PC-9 (cell line): Measurements from ENCODE around the gene ROGDI. TPM values are rescaled to one million over a fixed set of nuclear protein-coding genes. Genes with fewer than 3 reads are reported as not detected.

Experiments used
- BruUV-seq: library from RNA; stranded (reverse); fragments of 400-500 nt; replicated peaks from 2 replicates; lab custom pipeline; 2021; lab: Mats Ljungman, UMichigan
- CTCF ChIA-PET: fragments of 300-600 bp; sonication (Branson Sonifier 250); formaldehyde crosslinking; loops from one replicate; lab custom pipeline; 2022; ENCODE audit warnings: antibody characterized with exemption; lab: Charles Lee
- POLR2A ChIA-PET: fragments of 300-600 bp; sonication (Branson Sonifier 250); formaldehyde crosslinking; loops from one replicate; lab custom pipeline; 2022; ENCODE audit warnings: antibody characterized with exemption; ENCODE audit not compliant: unreplicated experiment; lab: Charles Lee
- DNase-seq, 2 experiments: peaks; one replicate each; pipeline versions ENCODE4 v3.0.0 to v3.0.0-alpha.2; 2015 to 2022; ENCODE audit warnings: mixed read lengths in 1 of 2
- H2AFZ ChIP-seq: fragments of 200-600 bp; sonication (generic); 2 replicates; pipeline ENCODE4 v1.8.1; 2017; ENCODE audit warnings: antibody characterized with exemption
- H3F3A ChIP-seq: fragments of 200-600 bp; sonication (generic); 2 replicates; pipeline ENCODE4 v1.8.1; 2017; ENCODE audit warnings: antibody characterized with exemption, mild to moderate bottlenecking, low read depth; ENCODE audit not compliant: insufficient read depth
- H3K27ac ChIP-seq: fragments of 200-600 bp; sonication (generic); 2 replicates; pipeline ENCODE4 v1.6.1; 2016; ENCODE audit warnings: mixed run types
- H3K27me3 ChIP-seq: fragments of 200-600 bp; sonication (generic); 2 replicates; pipeline ENCODE4 v1.6.1; 2016; ENCODE audit warnings: low read depth, mixed run types; ENCODE audit not compliant: insufficient read depth
- H3K36me3 ChIP-seq: fragments of 200-600 bp; sonication (generic); 2 replicates; pipeline ENCODE4 v1.6.1; 2016; ENCODE audit warnings: low read depth, mixed run types
- H3K4me1 ChIP-seq: fragments of 200-600 bp; sonication (generic); replicated peaks from 2 replicates; pipeline ENCODE4 v1.6.1; 2016; ENCODE audit warnings: mixed run types; ENCODE audit not compliant: insufficient read depth
- H3K4me2 ChIP-seq: fragments of 200-600 bp; sonication (generic); 2 replicates; pipeline ENCODE4 v1.6.1; 2017; ENCODE audit warnings: mixed run types
- H3K4me3 ChIP-seq: fragments of 200-600 bp; sonication (generic); 2 replicates; pipeline ENCODE4 v1.6.1; 2016; ENCODE audit warnings: mixed run types
- H3K79me2 ChIP-seq: fragments of 200-600 bp; sonication (generic); 2 replicates; pipeline ENCODE4 v1.6.1; 2017; ENCODE audit warnings: low read depth, mixed run types
- H3K9me2 ChIP-seq: fragments of 200-600 bp; sonication (generic); 2 replicates; pipeline ENCODE4 v1.8.1; 2017; ENCODE audit warnings: mild to moderate bottlenecking; ENCODE audit not compliant: insufficient read depth
- H3K9me3 ChIP-seq: fragments of 200-600 bp; sonication (generic); 2 replicates; pipeline ENCODE4 v1.8.1; 2016; ENCODE audit warnings: low read depth; ENCODE audit not compliant: insufficient read depth
- H4K20me1 ChIP-seq: fragments of 200-600 bp; sonication (generic); 2 replicates; pipeline ENCODE4 v1.8.1; 2017; ENCODE audit not compliant: insufficient read depth
- EZH2 ChIP-seq: fragments of 200-600 bp; sonication (generic); IDR thresholded peaks from 2 replicates; pipeline ENCODE4 v1.8.0; 2017; ENCODE audit warnings: antibody characterized with exemption, low read depth
- intact Hi-C: fragments of 100-400 bp; cut with micrococcal nuclease; formaldehyde crosslinking; loops from one replicate; pipeline ENCODE4 v1.10.0; 2022; ENCODE audit not compliant: unreplicated experiment
- total RNA-seq: library from RNA; stranded (reverse); gene quantifications from 2 replicates; pipeline ENCODE4 v1.2.3, GENCODE V29; 2021
- TF ChIP-seq, protein P1 (sequence below): fragments of 200-600 bp; sonication (generic); conservative IDR thresholded peaks from 2 replicates; pipeline ENCODE4 v1.6.1; 2017; ENCODE audit warnings: mixed run types, antibody characterized with exemption, mild to moderate bottlenecking, moderate library complexity

ROGDI gene
- total RNA-seq, 1 experiment from 2014 or later, result 40.8 TPM

DNA sequence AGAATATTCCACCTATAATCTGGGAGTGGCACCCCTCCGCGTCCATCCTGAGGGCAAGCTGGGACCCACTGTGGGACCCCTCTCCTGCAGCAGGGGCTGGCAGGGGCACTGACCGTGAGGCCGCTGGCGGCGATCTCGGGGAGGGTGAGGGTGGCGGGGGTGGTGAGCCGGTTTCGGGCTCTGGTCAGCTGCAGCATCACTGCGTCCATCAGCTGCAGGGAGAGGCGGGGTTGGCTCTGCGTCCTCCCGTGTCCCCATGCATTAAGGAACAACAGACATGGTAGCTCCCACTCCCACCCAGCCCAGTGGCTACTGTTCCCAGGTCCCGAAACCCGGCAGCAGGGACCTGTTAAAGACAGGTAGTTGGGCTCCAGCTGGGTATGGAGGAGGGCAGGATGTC is 4.0 kb downstream of the ROGDI start:
- no peak for DNase-seq
- no peak for TF ChIP-seq EZH2
- TF ChIP-seq, protein P1, sequence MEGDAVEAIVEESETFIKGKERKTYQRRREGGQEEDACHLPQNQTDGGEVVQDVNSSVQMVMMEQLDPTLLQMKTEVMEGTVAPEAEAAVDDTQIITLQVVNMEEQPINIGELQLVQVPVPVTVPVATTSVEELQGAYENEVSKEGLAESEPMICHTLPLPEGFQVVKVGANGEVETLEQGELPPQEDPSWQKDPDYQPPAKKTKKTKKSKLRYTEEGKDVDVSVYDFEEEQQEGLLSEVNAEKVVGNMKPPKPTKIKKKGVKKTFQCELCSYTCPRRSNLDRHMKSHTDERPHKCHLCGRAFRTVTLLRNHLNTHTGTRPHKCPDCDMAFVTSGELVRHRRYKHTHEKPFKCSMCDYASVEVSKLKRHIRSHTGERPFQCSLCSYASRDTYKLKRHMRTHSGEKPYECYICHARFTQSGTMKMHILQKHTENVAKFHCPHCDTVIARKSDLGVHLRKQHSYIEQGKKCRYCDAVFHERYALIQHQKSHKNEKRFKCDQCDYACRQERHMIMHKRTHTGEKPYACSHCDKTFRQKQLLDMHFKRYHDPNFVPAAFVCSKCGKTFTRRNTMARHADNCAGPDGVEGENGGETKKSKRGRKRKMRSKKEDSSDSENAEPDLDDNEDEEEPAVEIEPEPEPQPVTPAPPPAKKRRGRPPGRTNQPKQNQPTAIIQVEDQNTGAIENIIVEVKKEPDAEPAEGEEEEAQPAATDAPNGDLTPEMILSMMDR, result no peak
- intact Hi-C loops, result no loop called here
- BruUV-seq, result no TSS peak
- Histone ChIP-seq H3K36me3 (no peaks in the 10 kb centered on the region; the same call in 1 of the 2 replicates), H3K79me2 (peaks cover 25% of the 10 kb centered on the region), H4K20me1 (no peaks in the 10 kb centered on the region), H3K4me1 (peaks cover 31% of the 10 kb centered on the region), H3K4me2 (no peak overlapping the region), H3K9me3 (no peaks in the 10 kb centered on the region), H3F3A (peaks cover 25% of the 10 kb centered on the region), H3K4me3 (no peak overlapping the region), H3K9me2 (no peaks in the 10 kb centered on the region), H2AFZ (no peak overlapping the region), H3K27ac (no peak overlapping the region), H3K27me3 (no peaks in the 10 kb centered on the region)
- CTCF ChIA-PET, result no interaction called here
- POLR2A ChIA-PET, result interaction anchor here (0.6 kb wide), 2 partner anchors 10 to 64 kb away, joined by 3 to 4 read pairs; partner anchors contain the start of gene DNAAF8

DNA sequence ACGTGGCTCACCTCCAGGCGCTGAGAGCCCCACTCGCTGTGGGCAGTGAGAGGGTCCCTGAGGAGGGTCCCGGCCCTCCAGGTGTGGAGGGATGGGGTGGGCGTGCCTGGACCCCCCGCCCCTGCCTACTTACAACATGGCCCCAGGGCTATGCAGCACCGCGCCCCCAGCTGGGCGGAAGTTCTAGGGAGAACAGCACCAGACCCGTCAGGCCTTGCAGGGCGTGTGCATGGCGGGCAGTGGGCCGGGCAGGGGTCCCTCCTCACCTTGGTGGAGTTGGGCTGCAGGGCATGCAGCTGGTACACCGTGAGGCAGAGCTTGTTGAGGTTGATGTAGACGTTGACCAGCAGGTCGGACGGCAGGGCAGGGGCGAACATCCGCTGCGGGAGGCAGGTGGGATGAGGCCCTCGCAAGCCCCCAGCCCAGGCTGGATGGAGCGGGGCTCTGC is 4.6 kb downstream of the ROGDI start:
- H3K27me3 ChIP-seq, result no peaks in the 10 kb centered on the region
- ChIA-PET POLR2A (no interaction called here), CTCF (no interaction called here)
- peaks cover 25% of the 10 kb centered on the region for H3K79me2 ChIP-seq
- DNase-seq, result no peak
- peaks cover 23% of the 10 kb centered on the region for H3F3A ChIP-seq
- H2AFZ ChIP-seq, result no peak overlapping the region
- intact Hi-C loops, result no loop called here
- H3K36me3 ChIP-seq, result no peaks in the 10 kb centered on the region; the same call in 1 of the 2 replicates
- H3K4me1 ChIP-seq, result peaks cover 27% of the 10 kb centered on the region
- H3K4me2 ChIP-seq, result no peak overlapping the region
- H3K9me3 ChIP-seq, result no peaks in the 10 kb centered on the region
- no peaks in the 10 kb centered on the region for H4K20me1 ChIP-seq
- H3K4me3 ChIP-seq, result no peak overlapping the region
- BruUV-seq, result no TSS peak
- no peaks in the 10 kb centered on the region for H3K9me2 ChIP-seq
- no peak overlapping the region for H3K27ac ChIP-seq
- no peak for TF ChIP-seq EZH2
- TF ChIP-seq, protein P1, result no peak

DNA sequence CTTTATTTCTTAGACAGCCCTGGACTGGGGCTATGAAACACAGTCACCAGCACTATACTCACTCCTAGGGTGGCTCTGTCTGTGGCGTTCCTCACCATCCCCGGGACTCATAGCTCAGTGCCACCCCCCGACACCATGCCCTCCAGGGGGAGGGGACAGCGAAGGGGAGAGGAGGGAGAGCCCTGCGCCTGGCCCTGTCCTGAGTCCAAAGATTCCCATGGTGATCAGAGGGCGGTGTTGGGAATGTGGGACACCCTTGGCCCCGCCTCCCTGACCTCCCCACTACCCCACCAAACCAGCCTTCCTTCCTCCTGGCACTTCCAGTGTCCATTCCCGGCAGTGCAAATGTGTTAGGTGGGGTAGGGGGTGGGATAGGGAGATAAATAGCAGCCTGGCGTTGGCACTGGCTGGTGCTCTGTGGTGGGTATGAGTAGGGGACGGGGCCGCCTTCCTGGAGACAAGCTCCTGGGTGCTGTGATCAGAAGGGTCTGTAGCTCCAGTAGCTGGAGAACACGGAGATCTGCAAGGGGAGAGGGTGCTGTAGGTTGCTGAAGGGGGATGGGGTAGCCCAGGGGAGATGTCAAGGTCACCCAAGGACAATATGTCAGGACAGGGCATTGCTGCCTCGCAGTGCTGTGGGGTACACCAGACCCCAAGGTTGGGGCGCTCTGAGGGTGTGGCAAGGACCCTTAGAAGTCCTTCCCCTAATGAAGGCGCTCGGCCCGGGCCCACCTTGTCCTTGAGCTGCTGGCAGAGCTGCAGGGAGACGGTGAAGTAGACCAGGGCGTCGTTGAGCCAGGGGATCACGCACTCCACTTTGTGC is 5.2 kb downstream of the ROGDI start:
- TF ChIP-seq, protein P1, result no peak
- TF ChIP-seq EZH2, result no peak
- Histone ChIP-seq H2AFZ (no peak overlapping the region), H3F3A (peaks cover 23% of the 10 kb centered on the region), H3K4me3 (no peak overlapping the region; the same call in 1 of the 2 replicates), H3K27ac (no peak overlapping the region), H3K4me2 (peak overlapping the region; percentile 96; the same call in 1 of the 2 replicates), H3K4me1 (peaks cover 27% of the 10 kb centered on the region), H3K9me3 (no peaks in the 10 kb centered on the region), H4K20me1 (no peaks in the 10 kb centered on the region), H3K36me3 (no peaks in the 10 kb centered on the region; the same call in 1 of the 2 replicates), H3K27me3 (no peaks in the 10 kb centered on the region), H3K9me2 (no peaks in the 10 kb centered on the region), H3K79me2 (peaks cover 25% of the 10 kb centered on the region)
- POLR2A ChIA-PET, result no interaction called here
- BruUV-seq, result no TSS peak
- CTCF ChIA-PET, result no interaction called here
- intact Hi-C loops, result no loop called here
- DNase-seq, result no peak
